MM.1S (cell line): ENCODE measurements around the gene PLA2G3.

ENCODE experiments used
- CTCF ChIP-seq: fragments of 300-600 bp; sonication (generic); IDR thresholded peaks from 2 replicates; pipeline ENCODE4 v1.5.1; 2016; ENCODE audit warnings: antibody characterized with exemption, low read length, mixed read lengths
- EZH2 ChIP-seq: fragments of 300-600 bp; sonication (generic); optimal IDR thresholded peaks from 2 replicates; pipeline ENCODE3; 2017; ENCODE audit warnings: low read depth, mild to moderate bottlenecking, antibody characterized with exemption, low read length, mixed read lengths

- TF ChIP-seq CTCF (no peak), EZH2 (no peak)
Observed at GRCh38 chr22:31103111-31103510, 37.2 kb downstream of the PLA2G3 start.
